CD14-positive monocyte (primary cell): Measurements from ENCODE around the gene MACROD1. TPM values are rescaled to one million over a fixed set of nuclear protein-coding genes. Genes with fewer than 3 reads are reported as not detected.

Source experiments
- DNase-seq, 3 donors: peaks; one replicate each; pipeline ENCODE4 v3.0.0-alpha.2; 2011 to 2022
- H2AFZ ChIP-seq: 2 replicates; pipeline ENCODE4 v1.6.0; 2012; ENCODE audit warnings: mild to moderate bottlenecking, low read depth, low read length, inconsistent platforms; ENCODE audit not compliant: insufficient read depth, poor library complexity, severe bottlenecking
- H3K27ac ChIP-seq, 2 donors: 1 replicate in 1 of 2; 2 replicates in 1 of 2; pipeline ENCODE4 v1.5.1; 2012 to 2013; ENCODE audit warnings: low read length in 2 of 2, control low read depth in 1 of 2, inconsistent platforms in 1 of 2, low read depth in 1 of 2, mild to moderate bottlenecking in 1 of 2
- H3K27me3 ChIP-seq, 2 donors: one replicate each; pipeline versions ENCODE4 v1.6.0 to v1.6.1; 2011 to 2013; ENCODE audit warnings: low read length in 2 of 2; ENCODE audit not compliant: control insufficient read depth in 2 of 2, insufficient read depth in 2 of 2
- H3K36me3 ChIP-seq, 2 donors: replicated peaks in 1 of 2; 1 replicate in 1 of 2; 2 replicates in 1 of 2; pipeline versions ENCODE4 v1.5.1 to v1.6.1; 2012 to 2013; ENCODE audit warnings: low read length in 2 of 2, control low read depth in 1 of 2, inconsistent platforms in 1 of 2, mild to moderate bottlenecking in 1 of 2; ENCODE audit not compliant: insufficient read depth in 2 of 2, control insufficient read depth in 1 of 2
- H3K4me1 ChIP-seq, 2 donors: 1 replicate in 1 of 2; 2 replicates in 1 of 2; pipeline versions ENCODE4 v1.5.1 to v1.6.1; 2012 to 2013; ENCODE audit warnings: low read length in 2 of 2, control low read depth in 1 of 2, inconsistent platforms in 1 of 2, mild to moderate bottlenecking in 1 of 2, moderate library complexity in 1 of 2; ENCODE audit not compliant: insufficient read depth in 2 of 2, control insufficient read depth in 1 of 2
- H3K4me2 ChIP-seq: replicated peaks from 2 replicates; pipeline ENCODE3; 2012; ENCODE audit warnings: low read length, moderate library complexity, mild to moderate bottlenecking; ENCODE audit not compliant: poor library complexity, severe bottlenecking; ENCODE audit errors: extremely low read depth
- H3K4me3 ChIP-seq, 3 experiments: fragments of 200-600 bp in 1 of 3; sonication (generic) in 1 of 3; replicated peaks in 1 of 3; 1 replicate in 2 of 3; 2 replicates in 1 of 3; pipeline ENCODE4 v1.5.1; 2011 to 2013; ENCODE audit warnings: low read length in 3 of 3, mild to moderate bottlenecking in 3 of 3, control low read depth in 2 of 3, low read depth in 2 of 3, inconsistent platforms in 1 of 3, moderate library complexity in 1 of 3
- H3K79me2 ChIP-seq: 2 replicates; pipeline ENCODE4 v1.6.0; 2012; ENCODE audit warnings: mild to moderate bottlenecking, control low read depth, inconsistent platforms, low read length, moderate library complexity; ENCODE audit not compliant: insufficient read depth
- H3K9ac ChIP-seq: 2 replicates; pipeline ENCODE4 v1.6.0; 2017; ENCODE audit warnings: low read length, mild to moderate bottlenecking; ENCODE audit not compliant: insufficient read depth, poor library complexity, severe bottlenecking
- H3K9me3 ChIP-seq, 2 donors: replicated peaks in 1 of 2; 1 replicate in 1 of 2; 2 replicates in 1 of 2; pipeline versions ENCODE4 v1.5.1 to v1.6.1; 2012 to 2013; ENCODE audit warnings: low read length in 2 of 2, control low read depth in 1 of 2; ENCODE audit not compliant: control insufficient read depth in 1 of 2, insufficient read depth in 1 of 2
- H4K20me1 ChIP-seq: 2 replicates; pipeline ENCODE4 v1.6.0; 2012; ENCODE audit warnings: mild to moderate bottlenecking, low read length, control low read depth, moderate library complexity; ENCODE audit not compliant: insufficient read depth
- H3K27ac Mint-ChIP-seq, 7 donors: one replicate each; pipeline ENCODE4 v1.8.0; 2020; ENCODE audit warnings: mild to moderate bottlenecking in 7 of 7, mixed read lengths in 7 of 7, moderate library complexity in 6 of 7, inconsistent platforms in 2 of 7
- H3K27me3 Mint-ChIP-seq, 3 donors: one replicate each; pipeline ENCODE4 v1.8.0; 2021 to 2022; ENCODE audit warnings: low read depth in 3 of 3, mild to moderate bottlenecking in 3 of 3, mixed read lengths in 3 of 3, moderate library complexity in 3 of 3, inconsistent platforms in 1 of 3
- H3K36me3 Mint-ChIP-seq, 2 donors: one replicate each; pipeline ENCODE4 v1.8.0; 2020; ENCODE audit warnings: mixed read lengths in 2 of 2, inconsistent platforms in 1 of 2, mild to moderate bottlenecking in 1 of 2
- H3K4me1 Mint-ChIP-seq: one replicate; pipeline ENCODE4 v1.8.0; 2020; ENCODE audit warnings: mild to moderate bottlenecking, mixed read lengths
- H3K4me3 Mint-ChIP-seq, 2 donors: one replicate each; pipeline ENCODE4 v1.8.0; 2020; ENCODE audit warnings: mild to moderate bottlenecking in 2 of 2, mixed read lengths in 2 of 2, moderate library complexity in 1 of 2
- H3K9me3 Mint-ChIP-seq, 7 donors: one replicate each; pipeline ENCODE4 v1.8.0; 2020 to 2022; ENCODE audit warnings: mixed read lengths in 7 of 7, mild to moderate bottlenecking in 6 of 7, moderate library complexity in 6 of 7, inconsistent platforms in 2 of 7
- WGBS: methylation state at CpG from one replicate; pipeline ENCODE4 v1.1.5; 2013; ENCODE audit warnings: missing lambda C conversion rate; ENCODE audit not compliant: insufficient coverage; 5-methylcytosine and 5-hydroxymethylcytosine counted together
- intact Hi-C, 2 donors: fragments of 100-400 bp; cut with micrococcal nuclease; formaldehyde crosslinking; loops; one replicate each; pipeline versions ENCODE4 v1.15.0 to v1.15.1; 2023
- polyA plus RNA-seq, 3 donors: library from polyadenylated mRNA; depleted of rRNA in 1 of 3; unstranded in 2 of 3; stranded (reverse) in 1 of 3; fragments of 300-500 nt in 2 of 3; fragments of >200 nt in 1 of 3; fragmentation: Illumina TruSeq in 2 of 3; gene quantifications; 1 replicate in 2 of 3; 2 replicates in 1 of 3; pipeline ENCODE4 v1.2.3, GENCODE V29; 2012 to 2021
- TF ChIP-seq, protein P1 (sequence below): fragments of 200-600 bp; IDR thresholded peaks from one replicate; pipeline ENCODE4 v1.8.0; 2022; ENCODE audit warnings: antibody characterized with exemption, mild to moderate bottlenecking

Gene MACROD1
- polyA plus RNA-seq, 3 donors = 1.5 to 2.4 (median 2.2) TPM

DNA sequence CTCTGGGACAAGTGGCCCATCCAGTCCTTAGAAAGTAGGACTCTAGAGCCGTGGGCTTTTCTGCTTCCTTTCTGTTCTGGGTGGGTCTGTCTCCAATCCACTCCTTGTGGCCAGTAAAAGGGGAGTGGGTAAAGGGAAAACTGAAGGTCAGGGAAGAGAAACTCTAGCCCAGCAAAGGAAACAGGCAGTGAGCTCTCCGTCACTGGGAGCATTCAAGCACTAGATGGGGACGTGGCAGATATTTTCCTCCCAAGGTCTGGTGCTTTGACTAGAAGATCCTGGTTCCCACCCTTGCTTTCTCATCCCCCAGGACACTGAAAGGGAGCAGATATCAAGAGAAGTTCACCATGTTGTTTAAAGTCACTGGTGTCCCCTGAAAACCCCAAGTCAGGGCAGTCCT, 42.2 kb downstream of the MACROD1 start:
- no peaks in the 10 kb centered on the region for H3K27me3 ChIP-seq
- TF ChIP-seq, protein P1, sequence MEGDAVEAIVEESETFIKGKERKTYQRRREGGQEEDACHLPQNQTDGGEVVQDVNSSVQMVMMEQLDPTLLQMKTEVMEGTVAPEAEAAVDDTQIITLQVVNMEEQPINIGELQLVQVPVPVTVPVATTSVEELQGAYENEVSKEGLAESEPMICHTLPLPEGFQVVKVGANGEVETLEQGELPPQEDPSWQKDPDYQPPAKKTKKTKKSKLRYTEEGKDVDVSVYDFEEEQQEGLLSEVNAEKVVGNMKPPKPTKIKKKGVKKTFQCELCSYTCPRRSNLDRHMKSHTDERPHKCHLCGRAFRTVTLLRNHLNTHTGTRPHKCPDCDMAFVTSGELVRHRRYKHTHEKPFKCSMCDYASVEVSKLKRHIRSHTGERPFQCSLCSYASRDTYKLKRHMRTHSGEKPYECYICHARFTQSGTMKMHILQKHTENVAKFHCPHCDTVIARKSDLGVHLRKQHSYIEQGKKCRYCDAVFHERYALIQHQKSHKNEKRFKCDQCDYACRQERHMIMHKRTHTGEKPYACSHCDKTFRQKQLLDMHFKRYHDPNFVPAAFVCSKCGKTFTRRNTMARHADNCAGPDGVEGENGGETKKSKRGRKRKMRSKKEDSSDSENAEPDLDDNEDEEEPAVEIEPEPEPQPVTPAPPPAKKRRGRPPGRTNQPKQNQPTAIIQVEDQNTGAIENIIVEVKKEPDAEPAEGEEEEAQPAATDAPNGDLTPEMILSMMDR = no peak
- WGBS = 88% methylated on average over 3 of the region's 3 CpGs
- no peaks in the 10 kb centered on the region for H3K4me1 ChIP-seq
- H3K9ac ChIP-seq = no peak overlapping the region
- no peak overlapping the region for H3K4me2 ChIP-seq
- DNase-seq = no peak
- Mint-ChIP-seq H3K9me3 (peaks cover 0 to 1% (median 0%) of the 10 kb centered on the region in 7 donors), H3K27me3 (peaks cover 19 to 21% (median 21%) of the 10 kb centered on the region in 3 donors), H3K4me3 (no peak overlapping the region), H3K27ac (no peak overlapping the region), H3K36me3 (no peaks in the 10 kb centered on the region), H3K4me1 (peaks cover 2% of the 10 kb centered on the region)
- H3K79me2 ChIP-seq = no peaks in the 10 kb centered on the region
- no peaks in the 10 kb centered on the region for H4K20me1 ChIP-seq
- no peak overlapping the region for H3K27ac ChIP-seq
- no peak overlapping the region for H2AFZ ChIP-seq
- H3K9me3 ChIP-seq = no peaks in the 10 kb centered on the region
- no peaks in the 10 kb centered on the region for H3K36me3 ChIP-seq
- intact Hi-C loops = no loop called here
- H3K4me3 ChIP-seq = no peak overlapping the region

DNA sequence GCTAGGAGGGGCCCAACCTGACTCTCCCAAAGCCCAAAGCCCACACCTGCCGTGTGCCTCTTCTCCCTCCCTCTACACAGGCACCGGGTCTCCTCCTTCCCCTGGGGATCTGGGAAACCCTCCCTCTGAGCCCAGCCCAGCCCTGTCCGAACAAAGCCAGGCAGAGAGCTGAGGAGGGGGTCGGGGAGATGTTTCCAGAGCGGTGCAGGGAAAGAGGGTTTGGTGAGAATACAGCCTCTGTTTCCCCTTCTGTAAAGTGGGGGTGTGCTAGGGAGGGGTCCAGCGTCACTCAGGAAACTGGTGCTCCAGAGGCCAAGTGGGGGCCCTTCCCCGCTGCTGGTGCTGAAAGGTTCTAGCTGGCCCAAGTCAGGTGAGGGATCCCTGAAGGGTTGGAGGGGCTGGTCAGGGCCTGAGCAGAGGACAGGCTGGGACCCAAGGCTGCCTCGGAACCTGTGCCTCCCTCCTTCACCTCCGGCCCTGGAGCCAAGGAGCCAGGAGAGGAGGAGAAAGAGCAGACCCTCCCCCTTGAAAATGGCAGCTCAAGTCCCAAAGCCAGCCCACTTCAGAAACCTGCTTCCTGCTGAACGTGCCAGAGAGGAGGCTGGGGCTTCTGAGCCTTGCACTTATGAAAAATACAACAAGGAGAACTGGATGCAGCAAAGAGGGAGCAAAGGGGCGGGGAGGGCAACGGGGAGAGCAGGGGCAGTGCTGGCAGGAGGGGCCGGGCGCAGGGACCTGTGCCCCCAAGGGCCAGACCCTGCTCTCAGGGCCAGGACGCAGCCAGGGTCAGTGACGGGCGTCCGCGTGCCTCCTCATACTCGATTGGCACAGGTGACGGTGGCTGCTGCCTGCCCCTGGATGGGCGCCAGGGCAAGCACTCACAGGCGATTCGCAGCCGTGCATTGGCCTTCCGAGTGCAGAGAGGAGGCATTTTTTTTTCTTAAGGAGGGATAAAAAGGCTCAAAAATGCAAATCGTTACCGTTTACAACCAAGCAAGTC, 43.2 kb downstream of the MACROD1 start:
- no peak overlapping the region for H2AFZ ChIP-seq
- no peaks in the 10 kb centered on the region for H4K20me1 ChIP-seq
- peaks cover 14 to 21% (median 21%) of the 10 kb centered on the region in 3 donors for H3K27me3 Mint-ChIP-seq
- peaks cover 2% of the 10 kb centered on the region for H3K4me1 Mint-ChIP-seq
- no peak overlapping the region for H3K4me3 ChIP-seq
- H3K79me2 ChIP-seq = no peaks in the 10 kb centered on the region
- no peak overlapping the region for H3K27ac ChIP-seq
- TF ChIP-seq, protein P1 = no peak
- intact Hi-C loops = no loop called here
- H3K4me3 Mint-ChIP-seq = no peak overlapping the region
- peak overlapping the region in 1 of 7 donors; percentile 37 for H3K27ac Mint-ChIP-seq
- no peaks in the 10 kb centered on the region for H3K9me3 Mint-ChIP-seq
- no peak overlapping the region for H3K9ac ChIP-seq
- WGBS = 77% methylated on average over 22 of the region's 28 CpGs
- no peaks in the 10 kb centered on the region for H3K4me1 ChIP-seq
- H3K27me3 ChIP-seq = no peaks in the 10 kb centered on the region
- DNase-seq = no peak
- no peaks in the 10 kb centered on the region for H3K36me3 Mint-ChIP-seq
- H3K36me3 ChIP-seq = no peaks in the 10 kb centered on the region
- no peak overlapping the region for H3K4me2 ChIP-seq
- no peaks in the 10 kb centered on the region for H3K9me3 ChIP-seq
